WTC11 (cell line): ENCODE data around the gene CAMKMT. TPM values are rescaled to one million over a fixed set of nuclear protein-coding genes. Genes with fewer than 3 reads are reported as not detected.
A peak's percentile ranks its signal among the peaks of the same experiment; 100 is the strongest.

Experiments
- ATAC-seq: fragments of 200-7000 bp; cut with Tn5 transposase; 2 replicates; pipeline ENCODE4 v1.10.0; 2021; ENCODE audit warnings: mild to moderate bottlenecking, moderate library complexity
- CTCF ChIA-PET: fragments of 300-600 bp; sonication (Branson Sonifier 250); formaldehyde crosslinking; loops from one replicate; lab custom pipeline; 2021; ENCODE audit warnings: antibody characterized with exemption; lab: Charles Lee
- POLR2A ChIA-PET: fragments of 350-600 bp; sonication (Branson Sonifier 250); formaldehyde crosslinking; loops from one replicate; lab custom pipeline; 2021; ENCODE audit warnings: antibody characterized with exemption; lab: Charles Lee
- DNase-seq: peaks from one replicate; pipeline ENCODE4 v3.0.0; 2021; ENCODE audit warnings: low spot score
- H3K27ac Mint-ChIP-seq: 2 replicates; pipeline ENCODE4 v1.8.0; 2021; ENCODE audit warnings: mixed read lengths
- H3K27me3 Mint-ChIP-seq: 2 replicates; pipeline ENCODE4 v1.8.0; 2021; ENCODE audit warnings: low read depth, mild to moderate bottlenecking, moderate library complexity, mixed read lengths
- H3K36me3 Mint-ChIP-seq: 2 replicates; pipeline ENCODE4 v1.8.0; 2021; ENCODE audit warnings: mixed read lengths
- H3K4me1 Mint-ChIP-seq: 2 replicates; pipeline ENCODE4 v1.8.0; 2022; ENCODE audit warnings: mixed read lengths
- H3K4me3 Mint-ChIP-seq: 2 replicates; pipeline ENCODE4 v1.8.0; 2021; ENCODE audit warnings: mild to moderate bottlenecking, moderate library complexity, mixed read lengths
- H3K9me3 Mint-ChIP-seq: 2 replicates; pipeline ENCODE4 v1.8.0; 2021; ENCODE audit warnings: mixed read lengths
- AR ChIP-seq: fragments of 250-450 bp; sonication (Bioruptor Pico); IDR thresholded peaks from 2 replicates; pipeline ENCODE4 v1.9.0; 2021; ENCODE audit warnings: mild to moderate bottlenecking
- CTCF ChIP-seq: fragments of 200-600 bp; IDR thresholded peaks from 2 replicates; pipeline ENCODE4 v1.8.0; 2022; ENCODE audit warnings: antibody characterized with exemption
- EMX1 ChIP-seq: fragments of 250-450 bp; sonication (Bioruptor Pico); IDR thresholded peaks from 2 replicates; pipeline ENCODE4 v1.8.0; 2021; ENCODE audit warnings: mild to moderate bottlenecking
- ESRRA ChIP-seq: sonication (generic); formaldehyde crosslinking; IDR thresholded peaks from 2 replicates; pipeline ENCODE4 v1.8.1; 2022; ENCODE audit warnings: mild to moderate bottlenecking, missing genetic modification reagents, borderline replicate concordance
- ETV6 ChIP-seq: sonication (generic); formaldehyde crosslinking; IDR thresholded peaks from 2 replicates; pipeline ENCODE4 v1.8.1; 2022; ENCODE audit warnings: mild to moderate bottlenecking, missing genetic modification reagents
- HMGXB4 ChIP-seq: sonication (generic); formaldehyde crosslinking; IDR thresholded peaks from 2 replicates; pipeline ENCODE4 v1.8.1; 2023; ENCODE audit warnings: mild to moderate bottlenecking, moderate library complexity, missing genetic modification reagents
- MAX ChIP-seq: sonication (generic); formaldehyde crosslinking; IDR thresholded peaks from 2 replicates; pipeline ENCODE4 v1.8.0; 2022; ENCODE audit warnings: mild to moderate bottlenecking, missing genetic modification reagents
- NR1H2 ChIP-seq: sonication (generic); formaldehyde crosslinking; IDR thresholded peaks from 2 replicates; pipeline ENCODE4 v1.9.0; 2021; ENCODE audit warnings: mild to moderate bottlenecking, moderate library complexity, missing genetic modification reagents
- SOX15 ChIP-seq: fragments of 250-450 bp; sonication (Bioruptor Pico); IDR thresholded peaks from 2 replicates; pipeline ENCODE4 v1.9.0; 2021; ENCODE audit warnings: mild to moderate bottlenecking
- TEAD4 ChIP-seq: sonication (generic); formaldehyde crosslinking; IDR thresholded peaks from 2 replicates; pipeline ENCODE4 v1.8.0; 2022; ENCODE audit warnings: mild to moderate bottlenecking, missing genetic modification reagents
- ZBTB21 ChIP-seq: sonication (generic); formaldehyde crosslinking; IDR thresholded peaks from 2 replicates; pipeline ENCODE4 v1.8.1; 2023; ENCODE audit warnings: mild to moderate bottlenecking, missing genetic modification reagents, borderline replicate concordance
- ZNF138 ChIP-seq: sonication (generic); formaldehyde crosslinking; conservative IDR thresholded peaks from 2 replicates; pipeline ENCODE4 v1.8.1; 2022; ENCODE audit warnings: mild to moderate bottlenecking, moderate library complexity, missing genetic modification reagents
- total RNA-seq: library from RNA; stranded (reverse); gene quantifications from 3 replicates; pipeline ENCODE4 v1.2.3, GENCODE V29; 2021
- TF ChIP-seq, protein P1 (sequence below): sonication (generic); formaldehyde crosslinking; IDR thresholded peaks from 2 replicates; pipeline ENCODE4 v1.8.0; 2022; ENCODE audit warnings: missing genetic modification reagents
- TF ChIP-seq, protein P2 (sequence below): sonication (generic); formaldehyde crosslinking; IDR thresholded peaks from 2 replicates; pipeline ENCODE4 v1.8.1; 2023; ENCODE audit warnings: mild to moderate bottlenecking, missing genetic modification reagents
- TF ChIP-seq, protein P3 (sequence below): sonication (generic); formaldehyde crosslinking; IDR thresholded peaks from 2 replicates; pipeline ENCODE4 v1.8.1; 2023; ENCODE audit warnings: mild to moderate bottlenecking, missing genetic modification reagents, moderate library complexity
- TF ChIP-seq, protein P4 (sequence below): sonication (generic); formaldehyde crosslinking; conservative IDR thresholded peaks from 2 replicates; pipeline ENCODE4 v1.8.1; 2022; ENCODE audit warnings: mild to moderate bottlenecking, missing genetic modification reagents

Gene CAMKMT
- total RNA-seq, 1 experiment from 2014 or later, result 20.6 TPM

- TF ChIP-seq, protein P1, sequence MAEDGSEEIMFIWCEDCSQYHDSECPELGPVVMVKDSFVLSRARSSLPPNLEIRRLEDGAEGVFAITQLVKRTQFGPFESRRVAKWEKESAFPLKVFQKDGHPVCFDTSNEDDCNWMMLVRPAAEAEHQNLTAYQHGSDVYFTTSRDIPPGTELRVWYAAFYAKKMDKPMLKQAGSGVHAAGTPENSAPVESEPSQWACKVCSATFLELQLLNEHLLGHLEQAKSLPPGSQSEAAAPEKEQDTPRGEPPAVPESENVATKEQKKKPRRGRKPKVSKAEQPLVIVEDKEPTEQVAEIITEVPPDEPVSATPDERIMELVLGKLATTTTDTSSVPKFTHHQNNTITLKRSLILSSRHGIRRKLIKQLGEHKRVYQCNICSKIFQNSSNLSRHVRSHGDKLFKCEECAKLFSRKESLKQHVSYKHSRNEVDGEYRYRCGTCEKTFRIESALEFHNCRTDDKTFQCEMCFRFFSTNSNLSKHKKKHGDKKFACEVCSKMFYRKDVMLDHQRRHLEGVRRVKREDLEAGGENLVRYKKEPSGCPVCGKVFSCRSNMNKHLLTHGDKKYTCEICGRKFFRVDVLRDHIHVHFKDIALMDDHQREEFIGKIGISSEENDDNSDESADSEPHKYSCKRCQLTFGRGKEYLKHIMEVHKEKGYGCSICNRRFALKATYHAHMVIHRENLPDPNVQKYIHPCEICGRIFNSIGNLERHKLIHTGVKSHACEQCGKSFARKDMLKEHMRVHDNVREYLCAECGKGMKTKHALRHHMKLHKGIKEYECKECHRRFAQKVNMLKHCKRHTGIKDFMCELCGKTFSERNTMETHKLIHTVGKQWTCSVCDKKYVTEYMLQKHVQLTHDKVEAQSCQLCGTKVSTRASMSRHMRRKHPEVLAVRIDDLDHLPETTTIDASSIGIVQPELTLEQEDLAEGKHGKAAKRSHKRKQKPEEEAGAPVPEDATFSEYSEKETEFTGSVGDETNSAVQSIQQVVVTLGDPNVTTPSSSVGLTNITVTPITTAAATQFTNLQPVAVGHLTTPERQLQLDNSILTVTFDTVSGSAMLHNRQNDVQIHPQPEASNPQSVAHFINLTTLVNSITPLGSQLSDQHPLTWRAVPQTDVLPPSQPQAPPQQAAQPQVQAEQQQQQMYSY (CRISPR knock-in tag), result no peak
- TF ChIP-seq ZNF138 (CRISPR knock-in tag) (no peak), NR1H2 (CRISPR knock-in tag) (no peak)
Observed at GRCh38 chr2:44787663-44788062, 425.9 kb downstream of the CAMKMT start (continued).

DNA sequence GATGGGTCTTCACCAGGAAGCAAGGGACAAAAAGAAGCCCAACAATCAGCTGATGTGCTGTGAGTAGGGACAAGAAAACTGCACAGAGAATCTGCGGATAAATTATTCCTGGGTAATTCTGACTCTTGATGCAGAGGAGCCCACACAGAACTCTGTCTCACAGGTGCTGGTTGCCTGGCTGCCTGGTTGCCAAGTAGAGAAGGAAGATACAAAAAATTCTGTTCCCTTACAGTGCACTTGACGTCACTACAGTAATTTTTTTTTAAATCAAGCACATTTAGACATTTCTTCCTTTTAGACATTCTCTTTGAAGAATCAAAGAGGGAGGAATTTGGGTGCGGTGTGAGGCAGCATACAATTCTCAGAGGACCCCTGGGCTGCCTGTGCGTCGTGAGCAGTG is 427.7 kb downstream of the CAMKMT start:
- H3K4me1 Mint-ChIP-seq, result peaks cover 42% of the 10 kb centered on the region
- CTCF ChIA-PET, result interaction anchor here (0.7 to 2.0 kb wide), 10 partner anchors 10 to 310 kb away, joined by 3 to 18 read pairs (median 4); no protein-coding TSS in a partner anchor
- TF ChIP-seq MAX (CRISPR knock-in tag), result no peak
- TF ChIP-seq HMGXB4, result 0 out of 2 replicates have a peak, but pooled peaks have one; percentile 22
- TF ChIP-seq, all 79 proteins: peak for 1
- ATAC-seq (no peak), DNase-seq (no peak)
- Mint-ChIP-seq H3K27ac (peak overlapping the region; percentile 26; the same call in 1 of the 2 replicates), H3K9me3 (peaks cover 16% of the 10 kb centered on the region), H3K36me3 (peaks cover 7% of the 10 kb centered on the region), H3K27me3 (no peaks in the 10 kb centered on the region; the same call in none of the 2 replicates), H3K4me3 (no peak overlapping the region)
- POLR2A ChIA-PET, result interaction anchor here (0.9 to 1.9 kb wide), 5 partner anchors 11 to 428 kb away, joined by 3 to 26 read pairs (median 6); partner anchors contain the start of genes CAMKMT and PREPL

- ATAC-seq, result peak; percentile 81
- CTCF ChIA-PET, result interaction anchor here (0.5 to 2.0 kb wide), 13 partner anchors 10 to 399 kb away, joined by 3 to 18 read pairs (median 4); no protein-coding TSS in a partner anchor
- TF ChIP-seq AR (CRISPR knock-in tag), result no peak
- no peak for TF ChIP-seq CTCF
- no peak for TF ChIP-seq SOX15
- TF ChIP-seq, protein P2, sequence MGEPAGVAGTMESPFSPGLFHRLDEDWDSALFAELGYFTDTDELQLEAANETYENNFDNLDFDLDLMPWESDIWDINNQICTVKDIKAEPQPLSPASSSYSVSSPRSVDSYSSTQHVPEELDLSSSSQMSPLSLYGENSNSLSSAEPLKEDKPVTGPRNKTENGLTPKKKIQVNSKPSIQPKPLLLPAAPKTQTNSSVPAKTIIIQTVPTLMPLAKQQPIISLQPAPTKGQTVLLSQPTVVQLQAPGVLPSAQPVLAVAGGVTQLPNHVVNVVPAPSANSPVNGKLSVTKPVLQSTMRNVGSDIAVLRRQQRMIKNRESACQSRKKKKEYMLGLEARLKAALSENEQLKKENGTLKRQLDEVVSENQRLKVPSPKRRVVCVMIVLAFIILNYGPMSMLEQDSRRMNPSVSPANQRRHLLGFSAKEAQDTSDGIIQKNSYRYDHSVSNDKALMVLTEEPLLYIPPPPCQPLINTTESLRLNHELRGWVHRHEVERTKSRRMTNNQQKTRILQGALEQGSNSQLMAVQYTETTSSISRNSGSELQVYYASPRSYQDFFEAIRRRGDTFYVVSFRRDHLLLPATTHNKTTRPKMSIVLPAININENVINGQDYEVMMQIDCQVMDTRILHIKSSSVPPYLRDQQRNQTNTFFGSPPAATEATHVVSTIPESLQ, result no peak
- TF ChIP-seq ZBTB21, result no peak
- TF ChIP-seq ETV6 (CRISPR knock-in tag), result peak; percentile 50
- TF ChIP-seq, protein P3, sequence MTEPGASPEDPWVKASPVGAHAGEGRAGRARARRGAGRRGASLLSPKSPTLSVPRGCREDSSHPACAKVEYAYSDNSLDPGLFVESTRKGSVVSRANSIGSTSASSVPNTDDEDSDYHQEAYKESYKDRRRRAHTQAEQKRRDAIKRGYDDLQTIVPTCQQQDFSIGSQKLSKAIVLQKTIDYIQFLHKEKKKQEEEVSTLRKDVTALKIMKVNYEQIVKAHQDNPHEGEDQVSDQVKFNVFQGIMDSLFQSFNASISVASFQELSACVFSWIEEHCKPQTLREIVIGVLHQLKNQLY, result no peak
- TF ChIP-seq EMX1, result no peak
- TF ChIP-seq, protein P4, sequence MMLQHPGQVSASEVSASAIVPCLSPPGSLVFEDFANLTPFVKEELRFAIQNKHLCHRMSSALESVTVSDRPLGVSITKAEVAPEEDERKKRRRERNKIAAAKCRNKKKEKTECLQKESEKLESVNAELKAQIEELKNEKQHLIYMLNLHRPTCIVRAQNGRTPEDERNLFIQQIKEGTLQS, result no peak
- no peak for TF ChIP-seq TEAD4
- TF ChIP-seq ESRRA (CRISPR knock-in tag), result no peak
Observed at GRCh38 chr2:44789971-44790721, 428.4 kb downstream of the CAMKMT start.

More at GRCh38 chr2:44789971-44790721, 428.4 kb downstream of the CAMKMT start:
- POLR2A ChIA-PET, result interaction anchor here (0.7 to 1.9 kb wide), 6 partner anchors 11 to 429 kb away, joined by 3 to 26 read pairs (median 4); partner anchors contain the start of genes CAMKMT and PREPL
- H3K36me3 Mint-ChIP-seq, result peaks cover 7% of the 10 kb centered on the region
- DNase-seq, result no peak
- no peaks in the 10 kb centered on the region; the same call in none of the 2 replicates for H3K27me3 Mint-ChIP-seq
- peaks cover 16% of the 10 kb centered on the region for H3K9me3 Mint-ChIP-seq
- H3K4me1 Mint-ChIP-seq, result peaks cover 42% of the 10 kb centered on the region
- peak overlapping the region; percentile 26 for H3K27ac Mint-ChIP-seq
- H3K4me3 Mint-ChIP-seq, result no peak overlapping the region
